Activated T-helper 2 cell treated with anti-CD3 and anti-CD28 coated beads, Interferon-gamma antibody, Interleukin-2, Interleukin-4, amounts not matched to agents 10 μg/mL and 5 μg/mL and 100 μg/mL, durations not matched to agents 14 hours and 24 hours and 36 hours (primary cell): ENCODE results near the gene KIF26B. TPM values are rescaled to one million over a fixed set of nuclear protein-coding genes. Genes with fewer than 3 reads are reported as not detected.

Experiments
- DNase-seq: peaks from one replicate; pipeline ENCODE4 v3.0.0; 2021; ENCODE audit warnings: low spot score
- H3K27ac Mint-ChIP-seq: one replicate; pipeline ENCODE4 v1.8.0; 2021; ENCODE audit warnings: mixed read lengths
- H3K27me3 Mint-ChIP-seq: one replicate; pipeline ENCODE4 v1.8.0; 2021; ENCODE audit warnings: low read depth, mixed read lengths
- H3K36me3 Mint-ChIP-seq: one replicate; pipeline ENCODE4 v1.8.0; 2021; ENCODE audit warnings: low read depth, mixed read lengths
- H3K4me1 Mint-ChIP-seq: one replicate; pipeline ENCODE4 v1.8.0; 2021; ENCODE audit warnings: low read depth, mixed read lengths
- H3K4me3 Mint-ChIP-seq: one replicate; pipeline ENCODE4 v1.8.0; 2021; ENCODE audit warnings: low read depth, mild to moderate bottlenecking, moderate library complexity, mixed read lengths
- H3K9me3 Mint-ChIP-seq: one replicate; pipeline ENCODE4 v1.8.0; 2021; ENCODE audit warnings: mixed read lengths
- intact Hi-C: fragments of 100-400 bp; cut with micrococcal nuclease; formaldehyde crosslinking; loops from one replicate; pipeline ENCODE4 v1.15.1; 2023
- total RNA-seq: library from RNA; stranded (reverse); gene quantifications from 2 replicates; pipeline ENCODE4 v1.2.3, GENCODE V29; 2022

The KIF26B gene
- total RNA-seq, 1 donor from 2014 or later = 0.37 TPM

DNA sequence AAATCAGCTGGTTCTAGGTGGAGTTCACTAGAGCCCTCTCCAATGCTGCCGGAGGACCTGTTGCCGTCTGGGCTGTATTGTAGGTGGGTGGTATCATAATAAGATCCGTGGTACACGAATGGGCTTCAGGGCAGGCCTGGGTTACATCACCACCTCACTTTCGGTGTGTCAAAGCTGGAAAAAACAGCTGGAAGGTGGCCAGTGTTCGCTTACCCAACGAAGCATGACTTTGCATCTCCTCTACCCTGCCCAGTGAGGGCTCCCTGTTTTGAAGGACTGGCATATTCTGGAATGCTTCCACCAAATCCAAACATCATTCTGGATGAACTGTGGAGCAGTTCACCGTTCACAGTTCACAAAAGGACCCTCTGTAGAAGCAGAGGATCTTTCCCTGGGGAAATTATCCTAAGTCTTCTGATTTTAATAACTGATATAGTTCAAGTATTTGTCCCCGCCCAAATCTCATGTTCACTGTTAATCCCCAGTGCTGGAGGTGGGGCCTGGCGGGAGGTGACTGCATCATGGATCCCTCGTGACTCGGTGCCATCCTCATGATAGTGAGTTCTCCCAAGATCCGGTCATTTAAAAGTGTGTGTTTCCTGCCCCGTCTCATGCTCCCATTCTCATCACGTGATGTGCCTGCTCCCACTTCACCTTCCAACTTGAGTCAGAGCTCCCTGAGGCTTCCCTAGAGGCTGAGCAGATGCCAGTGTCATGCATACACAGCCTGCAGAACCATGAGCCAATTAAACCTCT lies 429.0 kb downstream of the KIF26B start:
- H3K4me3 Mint-ChIP-seq = no peak overlapping the region
- no peaks in the 10 kb centered on the region for H3K36me3 Mint-ChIP-seq
- no peaks in the 10 kb centered on the region for H3K27me3 Mint-ChIP-seq
- H3K4me1 Mint-ChIP-seq = no peaks in the 10 kb centered on the region
- H3K9me3 Mint-ChIP-seq = no peaks in the 10 kb centered on the region
- no peak for DNase-seq
- intact Hi-C loops = no loop called here
- no peak overlapping the region for H3K27ac Mint-ChIP-seq

DNA sequence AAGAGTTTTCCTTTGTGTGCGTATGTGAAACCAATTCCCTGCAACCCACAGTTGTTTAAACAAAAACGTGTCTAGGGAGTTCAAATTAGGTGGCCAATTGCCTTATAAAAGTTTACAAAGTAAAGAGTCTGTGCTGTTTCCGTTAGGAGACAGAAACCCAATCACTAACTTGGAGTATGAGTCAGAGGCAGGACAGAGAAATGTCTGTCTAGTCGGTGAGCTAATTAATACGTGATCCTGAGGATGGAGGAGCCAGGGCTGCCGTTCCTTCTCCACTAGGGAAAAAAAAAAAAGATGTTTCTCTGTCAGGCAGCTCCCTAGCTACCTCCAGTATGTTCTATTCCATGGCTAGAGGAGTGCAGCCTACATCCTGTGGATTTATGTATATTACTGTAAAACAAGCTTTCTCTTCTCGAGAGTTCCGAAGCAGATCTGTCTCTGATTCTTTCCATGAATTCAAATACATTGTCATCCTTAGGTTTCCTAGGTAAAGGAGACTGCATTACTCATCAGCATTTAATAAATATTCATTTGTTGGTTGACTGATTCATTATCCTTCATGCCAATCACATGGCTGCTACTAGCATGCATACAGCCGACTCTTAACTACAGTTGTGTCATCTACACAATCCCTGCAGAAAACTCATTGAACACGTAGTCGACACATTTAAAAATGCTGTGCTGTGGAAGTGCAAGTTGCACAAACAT lies 430.6 kb downstream of the KIF26B start:
- no peak overlapping the region for H3K27ac Mint-ChIP-seq
- no peaks in the 10 kb centered on the region for H3K27me3 Mint-ChIP-seq
- H3K9me3 Mint-ChIP-seq = no peaks in the 10 kb centered on the region
- no peak overlapping the region for H3K4me3 Mint-ChIP-seq
- H3K4me1 Mint-ChIP-seq = no peaks in the 10 kb centered on the region
- DNase-seq = no peak
- intact Hi-C loops = no loop called here
- no peaks in the 10 kb centered on the region for H3K36me3 Mint-ChIP-seq

DNA sequence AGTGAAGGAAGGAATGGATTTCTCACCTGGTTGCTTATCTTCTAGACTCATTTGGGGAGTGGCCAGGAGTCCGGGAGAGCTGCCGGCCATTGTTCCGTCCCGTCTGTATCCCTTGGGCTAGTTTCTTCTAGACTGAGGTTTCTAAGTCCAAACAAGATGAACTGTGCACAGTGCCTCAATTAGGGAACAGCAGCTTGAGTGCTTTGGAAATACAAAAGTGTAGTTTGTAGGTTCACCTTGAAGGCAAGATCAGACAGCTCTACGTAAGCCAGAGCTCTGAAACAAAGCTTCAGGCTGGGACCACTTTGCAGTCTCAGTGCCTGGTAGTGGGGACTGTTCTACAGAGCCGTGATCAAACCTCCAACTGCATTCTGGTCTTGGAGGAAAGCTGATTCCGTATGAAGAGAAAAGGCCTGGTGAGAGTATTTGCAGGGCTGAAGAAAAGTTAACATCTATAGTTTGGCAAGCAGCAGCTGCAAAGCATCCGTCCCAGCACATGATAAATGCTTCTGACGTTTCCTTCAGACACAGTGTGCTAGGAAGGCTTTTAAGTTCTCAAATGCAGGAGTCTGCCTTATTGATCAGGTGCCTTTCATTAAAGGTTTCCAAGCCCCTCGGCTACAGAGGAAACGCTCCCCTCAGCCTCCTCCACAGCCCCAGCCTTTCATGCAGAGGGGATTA lies 432.8 kb downstream of the KIF26B start:
- DNase-seq = no peak
- H3K4me1 Mint-ChIP-seq = no peaks in the 10 kb centered on the region
- H3K36me3 Mint-ChIP-seq = no peaks in the 10 kb centered on the region
- no peak overlapping the region for H3K4me3 Mint-ChIP-seq
- no peaks in the 10 kb centered on the region for H3K9me3 Mint-ChIP-seq
- no peaks in the 10 kb centered on the region for H3K27me3 Mint-ChIP-seq
- intact Hi-C loops = no loop called here
- H3K27ac Mint-ChIP-seq = no peak overlapping the region

DNA sequence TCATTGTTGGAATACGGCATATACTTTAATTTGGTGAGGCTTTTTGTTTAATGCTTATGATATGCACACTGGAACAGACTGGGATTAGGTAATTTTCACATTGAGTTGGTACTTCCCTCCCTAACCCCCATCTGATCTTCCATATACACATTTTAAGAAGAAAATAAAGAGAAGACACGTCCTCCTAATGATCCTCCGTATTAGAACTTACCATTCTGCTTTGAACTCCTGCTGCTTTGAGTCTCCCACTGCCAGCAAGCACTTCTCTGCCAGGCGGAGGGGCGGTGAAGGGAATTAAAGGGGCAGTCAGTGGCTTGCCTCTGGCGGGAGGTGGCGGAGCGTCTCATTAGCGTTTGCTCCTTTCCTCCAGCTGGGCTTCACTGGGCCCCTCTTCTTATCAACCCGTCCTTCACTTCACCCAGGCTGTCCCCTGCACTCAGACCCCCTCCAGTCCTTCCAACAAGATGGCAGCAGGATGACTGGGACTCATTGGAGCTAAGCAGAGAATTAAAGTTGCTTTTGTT lies 433.4 kb downstream of the KIF26B start:
- H3K4me1 Mint-ChIP-seq = no peaks in the 10 kb centered on the region
- H3K4me3 Mint-ChIP-seq = no peak overlapping the region
- DNase-seq = no peak
- H3K27me3 Mint-ChIP-seq = no peaks in the 10 kb centered on the region
- no peak overlapping the region for H3K27ac Mint-ChIP-seq
- no peaks in the 10 kb centered on the region for H3K36me3 Mint-ChIP-seq
- no peaks in the 10 kb centered on the region for H3K9me3 Mint-ChIP-seq
- intact Hi-C loops = no loop called here

DNA sequence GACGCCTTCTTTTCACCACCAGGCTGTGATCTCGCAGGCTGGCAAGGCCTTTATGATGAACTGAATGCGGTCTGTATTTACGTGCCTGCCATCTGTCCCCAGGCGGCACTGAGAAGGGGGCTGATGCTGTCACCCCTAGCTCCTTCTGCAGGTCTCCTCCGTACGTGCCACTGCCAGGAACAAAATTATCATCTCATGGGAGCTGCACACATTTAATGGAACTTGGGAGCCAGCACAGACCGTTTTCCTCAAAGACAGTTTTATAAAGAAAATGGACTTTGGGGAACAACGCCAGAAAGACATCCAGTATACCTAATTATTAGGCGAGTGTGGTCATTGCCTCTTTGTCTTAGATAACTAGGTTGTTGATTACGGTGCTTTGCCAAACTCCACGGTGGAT lies 434.5 kb downstream of the KIF26B start:
- H3K4me1 Mint-ChIP-seq = no peaks in the 10 kb centered on the region
- H3K27ac Mint-ChIP-seq = no peak overlapping the region
- peaks cover 4% of the 10 kb centered on the region for H3K9me3 Mint-ChIP-seq
- no peaks in the 10 kb centered on the region for H3K36me3 Mint-ChIP-seq
- no peaks in the 10 kb centered on the region for H3K27me3 Mint-ChIP-seq
- DNase-seq = no peak
- intact Hi-C loops = no loop called here
- H3K4me3 Mint-ChIP-seq = no peak overlapping the region

DNA sequence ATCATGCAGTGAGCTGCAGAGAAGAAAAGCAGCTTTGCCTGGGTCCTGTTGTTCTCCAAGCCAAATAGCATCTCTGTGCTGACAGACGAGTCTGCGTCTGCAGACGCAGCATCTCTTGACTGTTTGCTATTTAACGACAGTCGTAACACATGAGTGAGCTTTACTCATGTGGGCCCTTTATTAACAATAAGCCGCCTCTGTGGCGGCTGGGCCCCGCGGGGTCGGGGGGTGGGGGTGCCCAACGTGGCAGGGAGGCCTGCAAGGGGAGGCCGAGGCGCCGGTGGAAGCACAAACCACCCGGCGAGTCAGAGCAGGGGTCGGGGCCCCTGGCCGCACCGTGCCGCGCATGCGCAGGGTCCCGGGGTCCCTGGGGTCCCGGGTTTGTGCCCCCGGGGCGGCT lies 435.1 kb downstream of the KIF26B start:
- Mint-ChIP-seq H3K27me3 (no peaks in the 10 kb centered on the region), H3K4me1 (no peaks in the 10 kb centered on the region), H3K9me3 (peaks cover 4% of the 10 kb centered on the region), H3K36me3 (no peaks in the 10 kb centered on the region), H3K4me3 (no peak overlapping the region), H3K27ac (no peak overlapping the region)
- DNase-seq = no peak
- intact Hi-C loops = no loop called here

DNA sequence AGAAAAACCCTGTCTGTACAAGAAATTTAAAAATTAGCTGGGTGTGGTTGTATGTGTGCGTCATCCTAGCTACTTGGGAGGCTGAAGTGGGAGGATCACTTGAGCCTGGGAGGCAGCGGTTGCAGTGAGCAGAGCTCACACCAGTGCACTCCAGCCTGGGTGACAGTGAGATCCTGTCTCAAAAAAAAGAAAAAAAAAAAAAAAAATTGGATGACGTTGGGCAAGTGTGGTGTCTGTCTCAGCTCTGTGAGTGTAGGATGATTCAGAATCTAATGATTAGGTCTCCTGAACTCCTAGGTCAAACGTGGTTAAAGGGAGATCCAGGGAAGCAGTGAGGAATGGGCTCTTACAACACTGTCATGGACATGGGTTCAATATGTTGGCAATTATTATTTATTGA lies 435.9 kb downstream of the KIF26B start:
- H3K36me3 Mint-ChIP-seq = no peaks in the 10 kb centered on the region
- peaks cover 4% of the 10 kb centered on the region for H3K9me3 Mint-ChIP-seq
- H3K4me1 Mint-ChIP-seq = no peaks in the 10 kb centered on the region
- DNase-seq = no peak
- no peaks in the 10 kb centered on the region for H3K27me3 Mint-ChIP-seq
- intact Hi-C loops = no loop called here
- no peak overlapping the region for H3K4me3 Mint-ChIP-seq
- no peak overlapping the region for H3K27ac Mint-ChIP-seq

DNA sequence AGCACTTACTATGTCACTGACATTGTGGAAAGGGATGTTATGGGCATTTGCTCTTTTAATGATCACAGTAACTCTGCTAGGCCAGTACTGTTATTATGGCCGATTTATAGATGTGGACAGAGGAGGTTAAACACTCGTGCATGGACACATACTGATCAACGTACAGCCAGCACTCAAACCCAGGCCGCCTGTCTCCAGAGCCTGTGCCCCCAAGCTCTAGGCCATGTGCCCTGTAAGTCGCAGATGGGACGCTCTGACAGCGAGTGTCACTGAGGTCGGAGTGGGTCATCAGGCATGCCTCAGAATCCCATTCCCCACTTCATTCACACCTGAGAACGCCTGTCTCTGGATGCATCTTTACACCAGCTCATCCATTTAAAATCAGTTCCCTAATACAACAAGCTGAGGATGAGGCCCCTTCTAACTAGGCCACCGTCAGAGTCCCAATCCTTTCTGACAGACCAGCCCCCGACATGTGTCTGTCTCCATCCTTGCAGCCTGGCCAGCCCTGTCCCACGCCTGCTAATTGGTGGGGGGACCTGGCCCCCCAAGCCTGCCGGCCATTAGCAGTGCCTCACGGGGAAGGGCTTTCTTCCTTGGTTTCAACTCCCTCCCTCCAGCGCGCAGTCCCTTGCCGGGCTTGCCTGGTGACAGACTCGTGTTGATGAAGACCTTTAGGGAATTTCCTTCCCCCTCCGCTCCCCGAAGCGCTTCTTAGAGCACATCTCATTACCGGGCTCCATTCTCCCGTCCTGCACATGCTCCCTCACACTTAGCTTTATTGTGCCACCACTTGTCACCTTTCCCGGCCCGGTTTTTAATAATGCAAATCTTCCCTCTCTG lies 436.8 kb downstream of the KIF26B start:
- Mint-ChIP-seq H3K4me1 (no peaks in the 10 kb centered on the region), H3K36me3 (no peaks in the 10 kb centered on the region), H3K4me3 (no peak overlapping the region), H3K27me3 (no peaks in the 10 kb centered on the region), H3K9me3 (peaks cover 4% of the 10 kb centered on the region), H3K27ac (no peak overlapping the region)
- intact Hi-C loops = no loop called here
- no peak for DNase-seq

DNA sequence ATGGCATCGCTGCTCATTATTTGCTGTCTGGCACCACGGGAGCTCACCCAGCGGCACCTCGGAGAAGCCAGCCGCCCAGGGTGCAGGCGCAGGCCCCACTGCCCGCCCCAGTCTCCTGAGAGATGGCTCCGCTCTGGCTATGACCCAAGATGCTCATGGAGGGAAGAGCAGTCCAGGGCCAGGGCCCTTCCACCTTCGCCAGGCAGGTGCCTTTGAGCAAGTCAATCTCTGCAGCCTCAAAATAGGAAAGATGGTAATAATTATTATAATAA lies 437.3 kb downstream of the KIF26B start:
- no peak overlapping the region for H3K27ac Mint-ChIP-seq
- no peak for DNase-seq
- intact Hi-C loops = no loop called here
- H3K9me3 Mint-ChIP-seq = peaks cover 4% of the 10 kb centered on the region
- no peaks in the 10 kb centered on the region for H3K36me3 Mint-ChIP-seq
- no peak overlapping the region for H3K4me3 Mint-ChIP-seq
- H3K4me1 Mint-ChIP-seq = no peaks in the 10 kb centered on the region
- no peaks in the 10 kb centered on the region for H3K27me3 Mint-ChIP-seq

DNA sequence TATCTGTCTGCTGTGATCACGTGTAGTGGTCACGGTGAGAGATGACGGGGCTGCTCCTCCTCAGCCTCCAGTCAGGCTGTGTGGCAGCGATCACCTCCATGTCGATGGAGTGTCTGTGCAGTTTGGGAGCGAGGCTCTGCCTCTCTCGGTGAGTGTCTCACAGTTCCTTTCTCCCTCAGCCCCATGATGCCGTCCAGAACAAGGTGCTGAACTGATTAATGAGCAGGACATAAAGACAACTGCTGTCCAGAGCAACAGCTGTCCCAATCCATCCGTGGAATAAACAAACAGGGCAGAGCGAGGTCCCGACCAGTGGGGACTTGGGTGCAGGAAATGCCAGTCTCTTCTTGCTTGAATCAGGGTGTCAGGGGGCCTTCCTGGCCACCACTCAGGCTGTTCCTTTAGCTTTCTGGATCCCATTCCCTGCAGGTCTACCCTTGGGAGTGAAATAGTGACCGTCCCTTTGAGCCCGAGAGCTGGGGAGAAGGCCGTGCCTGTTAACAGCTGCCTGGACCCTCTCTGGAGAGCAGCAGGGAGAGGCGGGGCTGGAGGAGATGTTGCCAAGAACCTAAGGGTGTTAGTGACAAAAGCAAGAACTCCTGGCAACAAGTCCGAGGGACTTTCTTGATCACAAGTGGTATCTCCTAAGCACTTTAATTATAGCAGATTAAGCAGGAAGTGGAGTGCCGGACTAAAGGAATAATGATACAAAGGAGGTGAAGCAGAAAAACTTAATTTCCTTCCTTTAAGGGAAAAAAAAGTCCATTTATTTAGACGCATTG lies 443.9 kb downstream of the KIF26B start:
- DNase-seq = no peak
- intact Hi-C loops = no loop called here
- H3K27ac Mint-ChIP-seq = no peak overlapping the region
- H3K4me3 Mint-ChIP-seq = no peak overlapping the region
- no peaks in the 10 kb centered on the region for H3K36me3 Mint-ChIP-seq
- no peaks in the 10 kb centered on the region for H3K27me3 Mint-ChIP-seq
- peaks cover 3% of the 10 kb centered on the region for H3K9me3 Mint-ChIP-seq
- H3K4me1 Mint-ChIP-seq = no peaks in the 10 kb centered on the region

DNA sequence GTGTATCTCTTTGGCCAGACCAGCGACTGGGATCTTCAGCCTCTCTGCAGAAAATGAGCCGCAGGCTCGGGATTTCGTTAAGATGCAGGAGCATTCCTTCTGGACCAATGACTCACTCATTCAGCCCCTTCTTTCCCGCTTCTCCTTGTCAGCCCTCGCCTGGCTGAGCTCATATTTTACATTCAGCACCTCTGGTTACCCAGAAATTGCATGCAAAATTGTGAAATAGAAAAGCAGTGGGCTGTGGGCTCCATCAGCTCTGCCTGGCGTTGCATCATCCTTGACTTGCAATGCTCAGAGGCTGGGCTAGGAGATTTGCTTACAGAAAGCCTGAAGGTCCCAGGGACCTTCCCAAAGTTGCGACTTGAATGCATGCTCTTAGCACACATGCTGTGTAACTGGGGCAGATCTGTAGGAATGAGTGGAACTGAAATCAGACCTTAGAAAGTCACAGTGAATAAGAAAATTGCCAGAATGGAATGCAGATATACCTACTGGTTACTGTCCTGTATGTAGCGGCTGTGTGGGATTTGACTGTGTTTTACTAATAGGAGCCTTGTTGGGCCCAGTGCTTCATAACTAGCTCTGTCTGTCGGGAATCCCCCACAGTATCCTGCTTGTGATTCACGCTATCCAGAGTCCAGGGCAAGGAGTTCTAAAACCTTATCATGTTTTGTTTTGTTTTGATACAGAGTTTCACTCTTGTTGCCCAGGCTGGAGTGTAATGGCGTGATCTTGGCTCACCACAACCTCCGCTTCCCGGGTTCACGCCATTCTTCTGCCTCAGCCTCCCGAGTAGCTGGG lies 444.8 kb downstream of the KIF26B start:
- intact Hi-C loops = no loop called here
- H3K9me3 Mint-ChIP-seq = no peaks in the 10 kb centered on the region
- no peak for DNase-seq
- no peak overlapping the region for H3K4me3 Mint-ChIP-seq
- no peak overlapping the region for H3K27ac Mint-ChIP-seq
- no peaks in the 10 kb centered on the region for H3K36me3 Mint-ChIP-seq
- H3K4me1 Mint-ChIP-seq = no peaks in the 10 kb centered on the region
- no peaks in the 10 kb centered on the region for H3K27me3 Mint-ChIP-seq
